T-cell (primary cell): ENCODE data around the gene TMCC2. TPM values are rescaled to one million over a fixed set of nuclear protein-coding genes. Genes with fewer than 3 reads are reported as not detected.

Experiments used
- ATAC-seq, 4 experiments: fragments of 200-7000 bp in 3 of 4; fragments of 150-1000 bp in 1 of 4; cut with Tn5 transposase; replicated peaks in 1 of 4; 1 replicate in 3 of 4; 2 replicates in 1 of 4; pipeline ENCODE4 v1.10.0; 2021; ENCODE audit warnings: moderate library complexity in 3 of 4, mild to moderate bottlenecking in 2 of 4, moderate number of reproducible peaks in 1 of 4
- CTCF ChIA-PET, 2 donors: fragments of 300-600 bp; sonication (Branson Sonifier 250); formaldehyde crosslinking; loops; one replicate each; lab custom pipeline; 2022; ENCODE audit warnings: antibody characterized with exemption in 2 of 2; lab: Charles Lee
- POLR2A ChIA-PET, 2 donors: fragments of 300-600 bp; sonication (Branson Sonifier 250); formaldehyde crosslinking; loops; one replicate each; lab custom pipeline; 2022; ENCODE audit warnings: antibody characterized with exemption in 2 of 2; lab: Charles Lee
- DNase-seq, 35 experiments: peaks; one replicate each; pipeline versions ENCODE4 v3.0.0 to v3.0.0-alpha.2; 2013 to 2023
- H3K27ac ChIP-seq: one replicate; pipeline ENCODE4 v1.5.1; 2013; ENCODE audit warnings: low read length
- H3K27me3 ChIP-seq, 2 experiments: replicated peaks in 1 of 2; 1 replicate in 1 of 2; 2 replicates in 1 of 2; pipeline versions ENCODE4 v1.6.1 to v1.7.0; 2013; ENCODE audit warnings: low read length in 1 of 2, mixed read lengths in 1 of 2; ENCODE audit not compliant: control insufficient read depth in 2 of 2, insufficient read depth in 2 of 2; ENCODE audit errors: extremely low read depth in 1 of 2
- H3K36me3 ChIP-seq, 2 donors: 1 replicate in 1 of 2; 2 replicates in 1 of 2; pipeline versions ENCODE4 v1.6.1 to v1.7.0; 2013; ENCODE audit warnings: low read length in 1 of 2; ENCODE audit not compliant: control insufficient read depth in 2 of 2, insufficient read depth in 1 of 2; ENCODE audit errors: extremely low read depth in 1 of 2
- H3K4me1 ChIP-seq, 2 experiments: 1 replicate in 1 of 2; 2 replicates in 1 of 2; pipeline versions ENCODE4 v1.6.1 to v1.7.0; 2013; ENCODE audit warnings: low read length in 2 of 2, mixed read lengths in 1 of 2; ENCODE audit not compliant: insufficient read depth in 2 of 2, control insufficient read depth in 1 of 2; ENCODE audit errors: extremely low read depth in 1 of 2
- H3K4me3 ChIP-seq, 2 donors: 1 replicate in 1 of 2; 2 replicates in 1 of 2; pipeline versions ENCODE4 v1.5.1 to v1.7.0; 2013; ENCODE audit warnings: mild to moderate bottlenecking in 2 of 2, low read length in 1 of 2, moderate library complexity in 1 of 2; ENCODE audit not compliant: control insufficient read depth in 1 of 2; ENCODE audit errors: extremely low read depth in 1 of 2
- H3K9me3 ChIP-seq: 2 replicates; pipeline ENCODE4 v1.7.0; 2013
- H3K27ac Mint-ChIP-seq, 2 donors: one replicate each; pipeline ENCODE4 v1.8.0; 2020 to 2021; ENCODE audit warnings: mild to moderate bottlenecking in 2 of 2, mixed read lengths in 2 of 2
- H3K27me3 Mint-ChIP-seq, 2 donors: one replicate each; pipeline ENCODE4 v1.8.0; 2021 to 2022; ENCODE audit warnings: mixed read lengths in 2 of 2
- H3K36me3 Mint-ChIP-seq: one replicate; pipeline ENCODE4 v1.8.0; 2021; ENCODE audit warnings: mixed read lengths
- H3K4me1 Mint-ChIP-seq, 3 donors: one replicate each; pipeline ENCODE4 v1.8.0; 2020 to 2022; ENCODE audit warnings: mixed read lengths in 3 of 3, mild to moderate bottlenecking in 1 of 3
- H3K4me3 Mint-ChIP-seq, 3 donors: one replicate each; pipeline ENCODE4 v1.8.0; 2020 to 2022; ENCODE audit warnings: mild to moderate bottlenecking in 3 of 3, mixed read lengths in 3 of 3, moderate library complexity in 3 of 3
- H3K9me3 Mint-ChIP-seq, 3 donors: one replicate each; pipeline ENCODE4 v1.8.0; 2020 to 2022; ENCODE audit warnings: mixed read lengths in 3 of 3
- WGBS: methylation state at CpG from one replicate; pipeline ENCODE4 v1.1.5; 2013; ENCODE audit warnings: missing lambda C conversion rate; ENCODE audit not compliant: insufficient coverage; 5-methylcytosine and 5-hydroxymethylcytosine counted together
- total RNA-seq, 35 experiments: library from RNA in 6 of 35; stranded (reverse) in 6 of 35; fragments of 120-200 nt in 1 of 35; gene quantifications; one replicate each; pipeline versions ENCODE4 v1.2.1 to v1.2.4 and lab custom pipeline; 2013 to 2026

The TMCC2 gene
- total RNA-seq, 5 donors from 2014 or later (not counting 1 experiment from before 2014, with no cell fraction given), result 1.0 to 3.3 (median 1.8) TPM

GRCh38 chr1:205208811-205209210, 18.9 kb upstream of the TMCC2 start:
- no peaks in the 10 kb centered on the region for H3K9me3 Mint-ChIP-seq
- DNase-seq (no peak), ATAC-seq (no peak)
- ChIA-PET POLR2A (no interaction called here), CTCF (no interaction called here)
- WGBS, result no CpG with 5 or more reads among the region's 3 CpGs
- Histone ChIP-seq H3K27me3 (no peaks in the 10 kb centered on the region), H3K4me1 (peaks cover 7 to 29% of the 10 kb centered on the region in 2 experiments), H3K4me3 (no peak overlapping the region), H3K9me3 (no peaks in the 10 kb centered on the region), H3K36me3 (no peaks in the 10 kb centered on the region), H3K27ac (no peak overlapping the region)
- H3K4me1 Mint-ChIP-seq, result peaks cover 48 to 58% (median 57%) of the 10 kb centered on the region in 3 donors
- H3K27me3 Mint-ChIP-seq, result no peaks in the 10 kb centered on the region
- H3K4me3 Mint-ChIP-seq, result peak overlapping the region; percentile 25 to 28 (median 28)
- H3K27ac Mint-ChIP-seq, result no peak overlapping the region
- H3K36me3 Mint-ChIP-seq, result no peaks in the 10 kb centered on the region

GRCh38 chr1:205210756-205211168, 17.0 kb upstream of the TMCC2 start:
- H3K27me3 Mint-ChIP-seq, result no peaks in the 10 kb centered on the region
- H3K27ac Mint-ChIP-seq, result peak overlapping the region; percentile 77 to 98
- Histone ChIP-seq H3K27me3 (no peaks in the 10 kb centered on the region), H3K9me3 (no peaks in the 10 kb centered on the region), H3K27ac (peak overlapping the region; percentile 74), H3K36me3 (no peaks in the 10 kb centered on the region), H3K4me1 (peaks cover 7 to 25% of the 10 kb centered on the region in 2 experiments), H3K4me3 (peak overlapping the region; percentile 87 to 97)
- ATAC-seq (peak in 2 of 4 experiments; percentile 5 to 7), DNase-seq (peak in 6 of 35 experiments; percentile 8 to 25 (median 10))
- POLR2A ChIA-PET, result interaction anchor here in 1 of 2 donors (1.1 kb wide), 1 partner anchor 1347 kb away, joined by 3 read pairs; no protein-coding TSS in a partner anchor
- no peaks in the 10 kb centered on the region for H3K36me3 Mint-ChIP-seq
- WGBS, result under 1% methylated on average over 31 of the region's 31 CpGs
- peaks cover 36 to 52% (median 47%) of the 10 kb centered on the region in 3 donors for H3K4me1 Mint-ChIP-seq
- CTCF ChIA-PET, result interaction anchor here in 1 of 2 donors (0.7 to 1.0 kb wide), 2 partner anchors 18 to 88 kb away, joined by 3 read pairs; no protein-coding TSS in a partner anchor
- no peaks in the 10 kb centered on the region for H3K9me3 Mint-ChIP-seq
- H3K4me3 Mint-ChIP-seq, result peak overlapping the region; percentile 95 to 97 (median 96)

- Histone ChIP-seq H3K36me3 (no peaks in the 10 kb centered on the region), H3K4me3 (peak within 1 kb of the TSS; percentile 87 to 97), H3K4me1 (peaks cover 7 to 25% of the 10 kb centered on the region in 2 experiments), H3K9me3 (no peaks in the 10 kb centered on the region), H3K27ac (peak within 1 kb of the TSS; percentile 74), H3K27me3 (no peaks in the 10 kb centered on the region)
- ATAC-seq, result peak; percentile 89 to 93 (median 92)
- H3K27me3 Mint-ChIP-seq, result no peaks in the 10 kb centered on the region
- peak within 1 kb of the TSS; percentile 98 for H3K27ac Mint-ChIP-seq
- peak; percentile 81 to 94 (median 88) for DNase-seq
- H3K9me3 Mint-ChIP-seq, result no peaks in the 10 kb centered on the region
- 0% methylated on average over 47 of the region's 67 CpGs for WGBS
- H3K36me3 Mint-ChIP-seq, result no peaks in the 10 kb centered on the region
- peak within 1 kb of the TSS; percentile 95 to 97 (median 96) for H3K4me3 Mint-ChIP-seq
- POLR2A ChIA-PET, result interaction anchor here in 1 of 2 donors (1.1 kb wide), 1 partner anchor 1347 kb away, joined by 3 read pairs; no protein-coding TSS in a partner anchor
- peaks cover 36 to 52% (median 47%) of the 10 kb centered on the region in 3 donors for H3K4me1 Mint-ChIP-seq
- CTCF ChIA-PET, result interaction anchor here in 1 of 2 donors (1.0 kb wide), 1 partner anchor 18 kb away, joined by 3 read pairs; no protein-coding TSS in a partner anchor
Observed at GRCh38 chr1:205211169-205211838, 16.4 kb upstream of the TMCC2 start, which contains the start of gene DSTYK. DSTYK (minus strand) TSS chr1:205211702; CDS start chr1:205211535, 167 bp downstream.

GRCh38 chr1:205211839-205212536, 15.8 kb upstream of the TMCC2 start:
- no peaks in the 10 kb centered on the region for H3K27me3 ChIP-seq
- Mint-ChIP-seq H3K4me1 (peaks cover 36 to 49% (median 44%) of the 10 kb centered on the region in 3 donors), H3K9me3 (no peaks in the 10 kb centered on the region), H3K27me3 (peaks cover 0 to under 1% of the 10 kb centered on the region in 2 donors), H3K27ac (peak overlapping the region; percentile 98), H3K4me3 (peak overlapping the region; percentile 95 to 97 (median 96)), H3K36me3 (no peaks in the 10 kb centered on the region)
- ChIA-PET POLR2A (no interaction called here), CTCF (interaction anchor here (0.6 to 0.8 kb wide), 2 partner anchors 17 kb away, joined by 4 to 6 read pairs; no protein-coding TSS in a partner anchor)
- peak overlapping the region; percentile 74 for H3K27ac ChIP-seq
- WGBS, result 33% methylated on average over 2 of the region's 13 CpGs
- no peaks in the 10 kb centered on the region for H3K9me3 ChIP-seq
- peak overlapping the region; percentile 87 to 97 for H3K4me3 ChIP-seq
- H3K4me1 ChIP-seq, result peaks cover 7 to 25% of the 10 kb centered on the region in 2 experiments
- H3K36me3 ChIP-seq, result no peaks in the 10 kb centered on the region
- DNase-seq (peak in 1 of 35 experiments; percentile 11), ATAC-seq (peak; percentile 20 to 47 (median 28))

- CTCF ChIA-PET, result interaction anchor here in 1 of 2 donors (0.5 to 0.6 kb wide), 3 partner anchors 9 to 396 kb away, joined by 3 to 4 read pairs (median 3); no protein-coding TSS in a partner anchor
- Histone ChIP-seq H3K36me3 (no peaks in the 10 kb centered on the region), H3K4me1 (peaks cover 7 to 22% of the 10 kb centered on the region in 2 experiments), H3K27me3 (no peaks in the 10 kb centered on the region), H3K9me3 (no peaks in the 10 kb centered on the region), H3K27ac (no peak overlapping the region), H3K4me3 (no peak overlapping the region)
- POLR2A ChIA-PET, result interaction anchor here (0.6 kb wide), 2 partner anchors 49 to 270 kb away, joined by 3 to 4 read pairs; no protein-coding TSS in a partner anchor
- Mint-ChIP-seq H3K4me3 (peak overlapping the region in 1 of 3 donors; percentile 44), H3K27ac (no peak overlapping the region), H3K36me3 (no peaks in the 10 kb centered on the region), H3K9me3 (no peaks in the 10 kb centered on the region), H3K27me3 (peaks cover 4 to 6% of the 10 kb centered on the region in 2 donors), H3K4me1 (peaks cover 27 to 35% (median 30%) of the 10 kb centered on the region in 3 donors)
- WGBS, result no CpG with 5 or more reads among the region's 1 CpG
- ATAC-seq (no peak), DNase-seq (no peak)
Observed at GRCh38 chr1:205214756-205215155, 13.0 kb upstream of the TMCC2 start.

- ChIA-PET CTCF (no interaction called here), POLR2A (no interaction called here)
Observed at GRCh38 chr1:205216588-205216987, 11.2 kb upstream of the TMCC2 start.

More at GRCh38 chr1:205216588-205216987, 11.2 kb upstream of the TMCC2 start:
- H3K4me1 ChIP-seq, result peaks cover 3 to 8% of the 10 kb centered on the region in 2 experiments
- Mint-ChIP-seq H3K36me3 (no peaks in the 10 kb centered on the region), H3K9me3 (no peaks in the 10 kb centered on the region), H3K4me1 (peaks cover 15 to 24% (median 19%) of the 10 kb centered on the region in 3 donors), H3K27ac (no peak overlapping the region), H3K27me3 (peaks cover 4 to 6% of the 10 kb centered on the region in 2 donors), H3K4me3 (no peak overlapping the region)
- ATAC-seq, result no peak
- no peak overlapping the region for H3K27ac ChIP-seq
- DNase-seq, result no peak
- H3K27me3 ChIP-seq, result no peaks in the 10 kb centered on the region
- WGBS, result no CpG with 5 or more reads among the region's 4 CpGs
- no peak overlapping the region for H3K4me3 ChIP-seq
- no peaks in the 10 kb centered on the region for H3K9me3 ChIP-seq
- no peaks in the 10 kb centered on the region for H3K36me3 ChIP-seq
